HepG2 (cell line): ENCODE measurements around the gene MRPS21. TPM values are rescaled to one million over a fixed set of nuclear protein-coding genes. Genes with fewer than 3 reads are reported as not detected.

Experiments used
- ELF3 ChIP-seq: IDR thresholded peaks from 2 replicates; pipeline ENCODE4 v1.6.1; 2016; ENCODE audit warnings: missing genetic modification reagents, missing compliant biosample characterization
- NFYB ChIP-seq: sonication (generic); formaldehyde crosslinking; IDR thresholded peaks from 2 replicates; pipeline ENCODE4 v1.4.0; 2020; ENCODE audit warnings: missing genetic modification reagents
- NONO ChIP-seq, 2 experiments: fragments of 450-650 bp in 1 of 2; sonication (generic) in 1 of 2; formaldehyde crosslinking in 1 of 2; IDR thresholded peaks in 1 of 2; conservative IDR thresholded peaks in 1 of 2; 2 replicates each; pipeline versions ENCODE4 v1.6.1 to v1.8.0; 2017 to 2022; ENCODE audit warnings: mild to moderate bottlenecking in 1 of 2, missing genetic modification reagents in 1 of 2, moderate library complexity in 1 of 2
- SALL2 ChIP-seq: sonication (generic); formaldehyde crosslinking; IDR thresholded peaks from 2 replicates; pipeline ENCODE4 v1.8.1; 2023; ENCODE audit warnings: mild to moderate bottlenecking, missing genetic modification reagents, inconsistent platforms
- U2AF1 ChIP-seq: fragments of 200-400 bp; formaldehyde crosslinking; optimal IDR thresholded peaks from 2 replicates; pipeline ENCODE3; 2017; ENCODE audit warnings: mild to moderate bottlenecking, low read depth, low read length
- ZNF3 ChIP-seq: IDR thresholded peaks from 2 replicates; pipeline ENCODE4 v1.7.0; 2017; ENCODE audit warnings: inconsistent platforms
- ZNF317 ChIP-seq: sonication (generic); formaldehyde crosslinking; IDR thresholded peaks from 2 replicates; pipeline ENCODE4 v1.5.0; 2020; ENCODE audit warnings: mild to moderate bottlenecking, missing genetic modification reagents
- ZNF407 ChIP-seq: sonication (generic); formaldehyde crosslinking; IDR thresholded peaks from one replicate; pipeline ENCODE4 v1.5.1; 2020; ENCODE audit warnings: mild to moderate bottlenecking, missing genetic modification reagents; ENCODE audit errors: not compliant biosample characterization
- ZNF773 ChIP-seq: sonication (generic); formaldehyde crosslinking; IDR thresholded peaks from 2 replicates; pipeline ENCODE4 v1.4.0; 2020; ENCODE audit warnings: missing genetic modification reagents, borderline replicate concordance
- ZNF776 ChIP-seq: sonication (generic); formaldehyde crosslinking; IDR thresholded peaks from 2 replicates; pipeline ENCODE4 v1.4.0; 2020; ENCODE audit warnings: mild to moderate bottlenecking, missing genetic modification reagents
- ZNF782 ChIP-seq: sonication (generic); formaldehyde crosslinking; IDR thresholded peaks from 2 replicates; pipeline ENCODE4 v1.4.0; 2020; ENCODE audit warnings: missing genetic modification reagents, mild to moderate bottlenecking, borderline replicate concordance
- ZSCAN22 ChIP-seq: sonication (generic); formaldehyde crosslinking; IDR thresholded peaks from 2 replicates; pipeline ENCODE4 v1.4.0; 2020; ENCODE audit warnings: mild to moderate bottlenecking, missing genetic modification reagents
- polyA plus RNA-seq, 8 experiments: library from polyadenylated mRNA; depleted of rRNA in 3 of 8; stranded (reverse) in 7 of 8; unstranded in 1 of 8; fragments of >200 nt; fragmentation: Illumina TruSeq in 4 of 8; extraction: Trizol in 4 of 8; gene quantifications; 2 replicates each; pipeline versions ENCODE4 v1.2.1 to v1.2.3, GENCODE V29; 2011 to 2016; ENCODE audit warnings: low read depth in 4 of 8, missing spikeins in 1 of 8, mixed read lengths in 1 of 8; ENCODE audit not compliant: insufficient read depth in 1 of 8
- total RNA-seq, 5 experiments: library from RNA; depleted of rRNA; stranded (reverse); fragments of >200 nt; fragmentation: Illumina TruSeq; extraction: Trizol; gene quantifications; 2 replicates each; pipeline ENCODE4 v1.2.3, GENCODE V29; 2016; ENCODE audit warnings: low read depth in 1 of 5
- TF ChIP-seq, protein P1 (sequence below): sonication (generic); formaldehyde crosslinking; IDR thresholded peaks from 2 replicates; pipeline ENCODE4 v1.4.0; 2020; ENCODE audit warnings: low read depth, missing genetic modification reagents

Gene MRPS21
- total and polyA plus RNA-seq, 2 of the 13 experiments (the other 11 are each of a cell fraction or from before 2014, with no cell fraction given): 59.4 to 64.2 TPM

- TF ChIP-seq ZNF407 (no peak), ZNF776 (CRISPR knock-in tag) (no peak), SALL2 (no peak), ZSCAN22 (CRISPR knock-in tag) (no peak), ZNF317 (no peak), NFYB (CRISPR knock-in tag) (no peak), NONO (IDR thresholded peaks at IDR 0.05) (no peak), NONO (CRISPR knock-in tag; conservative IDR thresholded peaks at IDR 0.05) (no peak), ELF3 (CRISPR knock-in tag) (no peak), ZNF773 (CRISPR knock-in tag) (no peak), ZNF3 (CRISPR knock-in tag) (no peak), U2AF1 (no peak), ZNF782 (CRISPR knock-in tag) (no peak)
- TF ChIP-seq, protein P1, sequence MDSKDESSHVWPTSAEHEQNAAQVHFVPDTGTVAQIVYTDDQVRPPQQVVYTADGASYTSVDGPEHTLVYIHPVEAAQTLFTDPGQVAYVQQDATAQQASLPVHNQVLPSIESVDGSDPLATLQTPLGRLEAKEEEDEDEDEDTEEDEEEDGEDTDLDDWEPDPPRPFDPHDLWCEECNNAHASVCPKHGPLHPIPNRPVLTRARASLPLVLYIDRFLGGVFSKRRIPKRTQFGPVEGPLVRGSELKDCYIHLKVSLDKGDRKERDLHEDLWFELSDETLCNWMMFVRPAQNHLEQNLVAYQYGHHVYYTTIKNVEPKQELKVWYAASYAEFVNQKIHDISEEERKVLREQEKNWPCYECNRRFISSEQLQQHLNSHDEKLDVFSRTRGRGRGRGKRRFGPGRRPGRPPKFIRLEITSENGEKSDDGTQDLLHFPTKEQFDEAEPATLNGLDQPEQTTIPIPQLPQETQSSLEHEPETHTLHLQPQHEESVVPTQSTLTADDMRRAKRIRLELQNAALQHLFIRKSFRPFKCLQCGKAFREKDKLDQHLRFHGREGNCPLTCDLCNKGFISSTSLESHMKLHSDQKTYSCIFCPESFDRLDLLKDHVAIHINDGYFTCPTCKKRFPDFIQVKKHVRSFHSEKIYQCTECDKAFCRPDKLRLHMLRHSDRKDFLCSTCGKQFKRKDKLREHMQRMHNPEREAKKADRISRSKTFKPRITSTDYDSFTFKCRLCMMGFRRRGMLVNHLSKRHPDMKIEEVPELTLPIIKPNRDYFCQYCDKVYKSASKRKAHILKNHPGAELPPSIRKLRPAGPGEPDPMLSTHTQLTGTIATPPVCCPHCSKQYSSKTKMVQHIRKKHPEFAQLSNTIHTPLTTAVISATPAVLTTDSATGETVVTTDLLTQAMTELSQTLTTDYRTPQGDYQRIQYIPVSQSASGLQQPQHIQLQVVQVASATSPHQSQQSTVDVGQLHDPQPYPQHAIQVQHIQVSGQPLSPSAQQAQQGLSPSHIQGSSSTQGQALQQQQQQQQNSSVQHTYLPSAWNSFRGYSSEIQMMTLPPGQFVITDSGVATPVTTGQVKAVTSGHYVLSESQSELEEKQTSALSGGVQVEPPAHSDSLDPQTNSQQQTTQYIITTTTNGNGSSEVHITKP: 0 out of 2 replicates have a peak, but pooled peaks have one; percentile 38
Measured at GRCh38 chr1:150259758-150260669, 33.6 kb upstream of the MRPS21 start (continued).
